Measurements from ENCODE around the gene ZNF559. TPM values are rescaled to one million over a fixed set of nuclear protein-coding genes. Genes with fewer than 3 reads are reported as not detected.

ZNF559 gene
- total RNA-seq, 1 experiment from 2014 or later: 15.9 TPM

GRCh38 chr19:9353011-9353410 lies 29.0 kb downstream of the ZNF559 start:
- DNase-seq (ENCODE audit: low spot score): no peak

GRCh38 chr19:9354651-9355050 lies 30.7 kb downstream of the ZNF559 start:
- no peak for DNase-seq (ENCODE audit: low spot score)

GRCh38 chr19:9362905-9363304 lies 38.9 kb downstream of the ZNF559 start, which contains the start of gene ZNF177:
Gene ZNF177 (plus strand): TSS chr19:9363013. CDS start chr19:9378312, 15,299 bp downstream.
- DNase-seq (ENCODE audit: low spot score): no peak

GRCh38 chr19:9370738-9371619 lies 47.0 kb downstream of the ZNF559 start:
- DNase-seq (ENCODE audit: low spot score): no peak

- DNase-seq (ENCODE audit: low spot score): no peak
Measured at GRCh38 chr19:9381361-9381785, 57.4 kb downstream of the ZNF559 start.

Other genes with a start within 250 kb of the ZNF559 start
- gene OR1M1, start 237.1 kb upstream of the ZNF559 start, total RNA-seq (2014; rRNA removed; shearing (Covaris generic)): not detected in 2 replicates
- not detected in 2 replicates for gene OR7G2, start 216.7 kb upstream of the ZNF559 start, total RNA-seq (2014; rRNA removed; shearing (Covaris generic))
- gene OR7G1, start 208.4 kb upstream of the ZNF559 start, total RNA-seq (2014; rRNA removed; shearing (Covaris generic)): not detected in 2 replicates
- not detected in 2 replicates for gene OR7G3, start 197.2 kb upstream of the ZNF559 start, total RNA-seq (2014; rRNA removed; shearing (Covaris generic))
- 14.1 and 24.3 TPM in 2 replicates for gene ZNF317, start 183.8 kb upstream of the ZNF559 start, total RNA-seq (2014; rRNA removed; shearing (Covaris generic))
- not detected in 2 replicates for gene OR7D2, start 145.2 kb upstream of the ZNF559 start, total RNA-seq (2014; rRNA removed; shearing (Covaris generic))
- not detected in 2 replicates for gene OR7D4, start 104.6 kb upstream of the ZNF559 start, total RNA-seq (2014; rRNA removed; shearing (Covaris generic))
- gene OR7E24, start 73.2 kb upstream of the ZNF559 start, total RNA-seq (2014; rRNA removed; shearing (Covaris generic)): not detected in 2 replicates
- 8.9 and 21.8 TPM in 2 replicates for gene ZNF699, start 14.3 kb upstream of the ZNF559 start, total RNA-seq (2014; rRNA removed; shearing (Covaris generic))
- gene ZNF177, start 38.8 kb downstream of the ZNF559 start, total RNA-seq (2014; rRNA removed; shearing (Covaris generic)): 1.0 and 4.4 TPM in 2 replicates
- 8.3 and 11.8 TPM in 2 replicates for gene ZNF266, start 111.4 kb downstream of the ZNF559 start, total RNA-seq (2014; rRNA removed; shearing (Covaris generic))
- 0.02 TPM in 1 of 2 replicates, not detected in the other for gene ZNF560, start 174.4 kb downstream of the ZNF559 start, total RNA-seq (2014; rRNA removed; shearing (Covaris generic))
- gene ZNF426, start 214.5 kb downstream of the ZNF559 start, total RNA-seq (2014; rRNA removed; shearing (Covaris generic)): 6.7 and 13.1 TPM in 2 replicates

Measured in H4 (cell line).